Measurements from ENCODE around the gene TRIM36.

The TRIM36 gene, protein sequence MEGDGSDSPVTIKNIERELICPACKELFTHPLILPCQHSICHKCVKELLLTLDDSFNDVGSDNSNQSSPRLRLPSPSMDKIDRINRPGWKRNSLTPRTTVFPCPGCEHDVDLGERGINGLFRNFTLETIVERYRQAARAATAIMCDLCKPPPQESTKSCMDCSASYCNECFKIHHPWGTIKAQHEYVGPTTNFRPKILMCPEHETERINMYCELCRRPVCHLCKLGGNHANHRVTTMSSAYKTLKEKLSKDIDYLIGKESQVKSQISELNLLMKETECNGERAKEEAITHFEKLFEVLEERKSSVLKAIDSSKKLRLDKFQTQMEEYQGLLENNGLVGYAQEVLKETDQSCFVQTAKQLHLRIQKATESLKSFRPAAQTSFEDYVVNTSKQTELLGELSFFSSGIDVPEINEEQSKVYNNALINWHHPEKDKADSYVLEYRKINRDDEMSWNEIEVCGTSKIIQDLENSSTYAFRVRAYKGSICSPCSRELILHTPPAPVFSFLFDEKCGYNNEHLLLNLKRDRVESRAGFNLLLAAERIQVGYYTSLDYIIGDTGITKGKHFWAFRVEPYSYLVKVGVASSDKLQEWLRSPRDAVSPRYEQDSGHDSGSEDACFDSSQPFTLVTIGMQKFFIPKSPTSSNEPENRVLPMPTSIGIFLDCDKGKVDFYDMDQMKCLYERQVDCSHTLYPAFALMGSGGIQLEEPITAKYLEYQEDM

DNA sequence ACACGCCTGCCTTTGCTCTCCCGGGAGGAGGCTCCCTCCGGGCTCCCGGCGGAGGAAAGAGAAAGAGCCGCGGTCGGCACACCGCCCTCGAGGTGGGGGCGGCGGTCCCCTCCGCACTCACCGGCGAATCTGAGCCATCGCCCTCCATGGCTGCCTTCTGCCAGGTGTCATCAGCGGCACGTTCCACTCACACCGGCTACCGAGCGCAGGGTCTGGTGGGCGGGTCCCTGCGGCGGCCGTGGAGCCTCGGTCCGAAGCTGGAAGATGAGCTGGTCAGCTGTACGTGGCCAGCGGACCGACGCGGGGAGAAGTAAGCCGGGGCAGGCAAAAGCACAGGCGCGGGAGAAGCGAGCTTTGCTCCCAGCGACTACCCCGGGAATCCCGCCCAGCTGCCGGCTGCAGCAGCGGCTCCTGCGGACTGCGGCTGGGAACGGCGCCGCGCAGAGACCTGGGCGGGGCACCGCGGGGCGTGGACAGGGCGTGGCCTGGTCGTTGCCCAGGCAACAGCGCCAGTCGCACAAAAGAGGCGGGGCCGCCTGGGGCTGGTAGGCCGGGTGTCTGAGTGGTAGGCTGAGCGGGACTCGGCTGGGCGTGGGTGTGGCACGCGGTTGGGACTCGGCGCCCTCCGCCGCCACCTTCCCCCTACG, at the start of gene TRIM36:
TRIM36 (minus strand) TSS at position 422 of the 647 bp plus-strand sequence; CDS start at position 148, 274 bp downstream.
- DNase-seq = peak; percentile 82

DNA sequence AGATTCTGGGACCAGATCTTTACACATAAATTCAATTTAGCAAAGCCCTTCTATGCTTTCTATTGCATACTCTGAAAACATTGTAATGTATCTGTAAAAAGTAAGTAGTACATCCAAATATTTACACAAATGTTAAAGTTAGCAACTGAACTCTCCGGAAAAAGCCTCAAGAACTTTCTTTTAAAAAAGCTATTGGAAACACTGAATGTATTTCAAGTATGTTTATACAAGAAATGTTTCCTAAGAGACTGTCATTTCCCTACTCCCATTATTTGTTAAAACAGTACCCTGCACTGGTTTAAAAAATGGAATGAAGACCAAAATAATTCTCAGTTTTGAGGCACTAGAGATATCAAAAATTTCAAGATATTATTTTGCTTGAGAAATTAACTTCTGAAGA, 44.8 kb upstream of the TRIM36 start:
- DNase-seq = no peak

DNA sequence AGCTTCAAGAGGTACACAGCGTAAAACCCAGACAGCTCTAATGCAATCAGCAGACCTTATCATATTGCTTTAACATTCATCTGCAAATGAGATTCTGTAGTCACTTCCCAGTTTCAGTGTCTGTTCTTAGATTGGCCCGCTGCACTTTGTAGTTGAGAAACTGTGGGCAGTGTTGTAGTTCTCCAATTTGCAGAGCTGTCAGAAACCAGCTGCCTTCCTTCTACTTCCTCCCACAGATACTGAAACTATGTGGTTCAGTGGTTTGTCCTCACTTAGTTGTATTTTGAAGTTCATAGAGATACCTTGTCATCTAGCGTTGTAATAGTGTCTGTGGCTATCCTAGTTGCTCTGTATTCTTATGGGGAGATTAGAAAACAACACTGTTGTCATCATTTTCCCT, 39.6 kb upstream of the TRIM36 start:
- peak; percentile 0 for DNase-seq

DNA sequence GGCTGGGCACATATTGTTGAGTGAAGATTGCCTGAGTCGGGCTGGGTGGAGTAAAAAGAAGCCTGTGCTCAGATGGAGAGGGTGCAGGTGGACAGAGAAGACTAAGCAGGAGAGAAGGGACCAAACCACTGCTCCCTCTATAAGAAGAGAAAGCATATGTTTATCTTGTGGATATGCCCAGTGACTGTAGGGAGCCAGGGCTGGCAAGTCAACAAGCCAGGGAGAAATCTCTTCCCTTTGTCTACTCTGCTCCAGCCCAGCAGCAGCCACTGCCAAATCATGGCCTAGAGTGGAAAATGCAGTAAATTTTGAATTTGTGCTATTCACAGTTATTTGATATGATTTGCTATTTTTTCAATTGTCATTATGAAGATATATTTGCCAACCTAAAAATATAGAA, 33.2 kb upstream of the TRIM36 start:
- DNase-seq = no peak

DNA sequence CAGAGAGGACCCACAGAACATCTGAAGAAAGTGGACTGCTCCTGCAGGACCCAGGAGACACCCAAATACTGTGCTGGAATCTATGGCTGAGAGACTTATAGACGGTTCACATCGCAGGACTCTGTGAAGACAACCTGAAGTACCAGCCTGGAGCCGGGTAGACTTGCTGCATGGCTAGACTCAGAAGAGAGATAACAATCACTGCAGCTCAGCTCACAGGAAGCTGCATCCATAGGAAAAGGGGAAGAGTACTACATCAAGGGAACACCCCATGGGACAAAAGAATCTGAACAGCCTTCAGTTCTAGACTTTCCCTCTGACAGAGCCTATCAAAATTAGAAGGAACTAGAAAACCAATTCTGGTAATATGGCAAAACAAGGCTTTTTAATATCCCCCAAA, 26.5 kb upstream of the TRIM36 start:
- DNase-seq = no peak

DNA sequence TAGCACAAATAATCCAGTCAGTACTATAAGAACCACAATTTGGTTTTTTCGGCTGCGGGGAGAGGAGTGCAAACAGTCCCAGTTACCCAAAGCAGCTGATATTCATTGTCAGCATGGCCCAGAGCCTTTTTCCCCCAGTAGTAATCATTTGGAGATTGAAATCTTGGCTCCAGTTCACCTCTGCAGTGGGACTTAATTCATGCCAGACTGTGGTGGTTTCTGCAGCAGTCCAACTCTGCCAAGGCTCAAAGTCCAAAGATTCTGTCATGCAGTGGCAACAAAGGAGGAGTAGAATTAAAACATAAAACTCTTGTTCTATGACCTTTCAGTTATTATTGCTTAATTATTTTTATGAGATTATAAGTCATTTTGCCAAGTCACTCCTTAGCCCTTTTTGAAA, 25.0 kb upstream of the TRIM36 start:
- DNase-seq = no peak

DNA sequence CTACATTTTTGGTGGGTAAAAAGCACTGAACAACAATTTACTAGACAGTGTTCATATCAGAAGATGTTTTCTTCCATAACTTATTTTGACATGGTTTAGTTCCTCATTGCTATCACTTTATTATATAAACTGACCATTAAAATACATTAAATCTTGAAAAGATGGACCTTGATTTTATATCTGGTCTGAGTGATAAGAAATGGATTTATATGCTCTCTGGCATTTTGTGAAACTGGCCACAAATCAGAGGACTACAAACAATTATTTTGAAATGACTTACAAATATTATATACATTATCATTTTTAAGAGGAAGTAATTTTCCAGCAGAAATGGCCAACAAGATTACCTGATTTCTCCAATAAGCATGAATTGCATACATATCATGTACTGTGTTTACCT, 23.6 kb upstream of the TRIM36 start:
- DNase-seq = no peak

DNA sequence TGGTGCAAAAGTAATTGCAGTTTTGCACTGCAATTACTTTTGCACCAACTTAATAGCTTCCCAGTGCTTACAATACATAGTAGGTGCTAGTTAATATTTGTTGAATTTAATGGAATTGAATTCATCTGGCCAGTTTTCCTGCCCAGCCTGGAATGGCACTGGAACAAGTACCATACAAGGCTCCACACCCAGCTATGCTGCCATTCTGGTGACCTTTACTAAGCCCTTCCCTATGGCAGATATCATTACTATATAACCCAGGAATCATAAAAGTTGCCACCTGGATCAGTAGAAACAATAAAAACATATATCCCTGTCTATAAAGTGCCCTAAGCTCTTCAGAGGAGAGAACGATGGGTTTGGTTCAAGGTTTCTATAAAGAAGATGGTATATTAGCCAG, 22.4 kb upstream of the TRIM36 start:
- no peak for DNase-seq

DNA sequence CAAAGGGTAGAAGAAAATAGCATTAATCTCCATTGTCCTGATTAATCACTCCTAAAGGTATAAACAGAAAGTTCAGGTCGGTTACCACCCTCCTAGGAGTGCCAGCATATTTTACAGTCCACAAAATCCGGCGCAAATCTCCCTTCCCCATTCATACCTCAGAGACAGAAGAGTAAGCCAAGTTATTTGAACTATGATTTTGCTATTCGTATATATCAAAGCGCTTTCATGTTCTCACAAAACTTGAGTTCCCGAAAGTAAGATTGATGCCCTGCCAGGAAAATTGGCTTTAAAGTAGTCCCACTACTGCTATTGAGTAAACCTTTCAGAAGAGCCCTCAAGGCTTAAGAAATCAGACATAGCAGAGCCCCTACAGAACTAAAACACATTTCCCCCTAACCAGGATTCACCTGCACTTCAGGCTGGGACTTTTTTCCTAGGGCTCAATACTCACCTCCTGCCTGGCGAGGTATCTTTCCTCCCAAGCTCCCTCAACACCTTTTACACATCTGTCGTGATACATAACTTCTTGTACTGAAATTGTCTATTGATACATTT, 21.8 kb upstream of the TRIM36 start:
- no peak for DNase-seq

DNA sequence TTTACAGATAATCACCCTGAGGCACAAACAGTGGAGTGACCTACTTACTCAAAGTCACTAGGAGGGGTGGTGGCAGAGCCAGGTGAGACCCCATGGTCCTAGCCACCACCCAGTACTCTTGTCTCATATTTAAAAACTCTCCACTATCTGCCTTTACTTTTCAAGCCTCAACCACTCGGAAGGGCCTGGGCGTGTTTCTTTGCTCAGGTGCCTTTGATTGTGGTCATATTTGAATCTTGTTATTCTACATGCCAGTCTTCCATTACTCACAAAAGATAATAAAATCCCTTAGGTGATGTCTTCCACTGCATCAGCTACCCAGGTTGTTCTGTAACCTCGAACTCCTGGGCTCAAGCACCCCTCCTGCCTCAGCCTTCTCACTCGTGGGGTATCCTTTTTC, 20.7 kb upstream of the TRIM36 start:
- no peak for DNase-seq

DNA sequence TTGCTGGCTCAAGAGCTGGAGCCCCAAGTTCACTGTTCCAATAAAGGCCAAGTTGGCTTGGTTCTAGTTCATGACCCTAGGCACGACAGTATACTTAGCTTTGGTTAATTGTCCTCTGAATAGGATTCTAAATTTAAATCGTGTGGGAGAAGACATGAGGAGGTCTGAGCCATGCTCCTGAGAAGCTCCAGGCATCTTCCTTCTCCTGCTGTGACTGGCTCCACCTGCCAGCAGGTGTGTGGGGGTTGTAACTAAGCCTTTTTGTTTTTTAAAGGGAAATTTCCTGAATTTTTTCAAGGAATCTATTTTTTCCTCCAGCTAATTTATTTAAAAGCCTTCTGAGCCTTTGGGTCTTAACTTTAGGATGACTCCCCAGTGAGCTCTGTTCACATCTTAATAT, 20.2 kb upstream of the TRIM36 start:
- no peak for DNase-seq

DNA sequence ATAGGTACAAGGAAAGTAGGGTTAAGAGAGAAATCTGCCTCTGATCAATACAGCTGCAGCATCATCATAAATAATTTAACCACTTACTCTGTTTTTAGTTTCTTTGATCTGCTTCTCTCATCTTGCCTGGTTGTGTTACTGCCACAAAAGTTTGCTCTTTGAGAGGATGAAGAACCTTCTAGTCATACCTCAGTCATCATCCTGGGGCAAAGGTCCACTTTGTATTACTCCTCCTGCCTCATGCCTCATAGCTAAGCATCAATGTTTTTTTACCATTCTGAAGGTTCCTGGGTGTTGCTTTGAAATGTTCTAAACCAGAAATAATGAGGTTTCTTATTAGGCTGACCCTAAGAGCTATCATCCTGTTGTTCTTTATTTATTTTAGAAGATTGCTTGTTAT, 17.1 kb upstream of the TRIM36 start:
- no peak for DNase-seq

DNA sequence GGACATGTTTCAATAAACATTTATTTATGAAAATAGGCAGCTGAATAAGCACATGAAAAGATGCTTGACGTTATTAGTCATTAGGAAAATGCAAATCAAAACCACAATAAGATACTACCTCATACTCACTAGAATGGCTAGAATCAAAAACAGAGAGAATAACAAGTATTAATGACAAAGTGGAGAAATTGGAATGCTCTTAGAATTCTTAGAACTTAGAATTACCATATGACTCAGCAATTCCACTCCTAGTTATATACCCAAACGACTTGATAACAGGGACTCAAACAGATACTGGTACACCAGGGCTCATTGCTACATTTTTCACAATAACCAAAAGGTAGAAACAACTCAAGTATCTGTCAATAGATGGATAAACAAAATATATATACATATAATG, 15.1 kb upstream of the TRIM36 start:
- no peak for DNase-seq

DNA sequence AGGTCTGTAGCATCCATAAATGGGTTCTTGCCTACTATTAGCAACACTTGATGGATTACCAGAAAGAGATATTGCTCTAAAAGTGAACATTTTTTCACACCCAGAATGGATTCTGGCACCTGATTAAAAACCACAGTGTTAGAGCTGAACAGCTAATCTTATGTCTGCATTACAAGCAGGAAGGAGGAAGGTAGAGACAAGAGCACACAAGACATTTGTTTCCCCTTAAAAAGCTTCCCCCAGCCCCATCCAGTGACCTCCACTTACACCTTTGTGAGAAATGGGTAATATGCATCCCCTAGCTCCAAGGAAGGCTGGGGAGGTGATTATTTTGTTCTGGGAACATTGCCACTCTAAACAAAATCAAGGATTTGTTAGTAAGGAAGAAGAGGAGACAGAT, 12.0 kb upstream of the TRIM36 start:
- no peak for DNase-seq

DNA sequence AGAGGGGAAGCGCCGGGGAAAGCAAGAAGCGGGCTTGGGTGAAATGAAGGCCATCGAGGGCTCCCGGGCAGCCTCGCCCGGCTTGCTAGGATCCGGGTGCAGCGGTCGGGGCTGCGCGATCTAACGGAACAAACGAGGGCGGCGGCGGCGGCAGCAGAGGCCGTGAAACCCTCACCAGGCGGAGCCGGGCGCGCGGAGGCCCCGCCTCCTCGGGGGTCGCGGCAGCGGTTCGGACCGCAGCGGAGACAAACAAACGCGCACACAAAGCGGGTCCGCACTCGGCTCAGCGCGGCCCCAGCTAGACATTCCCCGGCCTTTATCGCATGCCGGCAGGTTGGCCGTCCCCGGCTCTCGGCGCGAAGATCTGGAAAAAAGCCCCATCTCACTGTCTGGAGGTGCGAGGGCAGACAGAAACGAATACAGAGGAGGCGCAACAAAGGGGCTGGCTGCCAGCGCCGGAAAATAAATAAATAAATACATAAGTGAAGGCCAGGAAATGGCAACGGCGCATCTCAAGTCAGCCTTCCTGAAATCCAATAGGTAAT, 10.5 kb upstream of the TRIM36 start:
- DNase-seq = no peak

DNA sequence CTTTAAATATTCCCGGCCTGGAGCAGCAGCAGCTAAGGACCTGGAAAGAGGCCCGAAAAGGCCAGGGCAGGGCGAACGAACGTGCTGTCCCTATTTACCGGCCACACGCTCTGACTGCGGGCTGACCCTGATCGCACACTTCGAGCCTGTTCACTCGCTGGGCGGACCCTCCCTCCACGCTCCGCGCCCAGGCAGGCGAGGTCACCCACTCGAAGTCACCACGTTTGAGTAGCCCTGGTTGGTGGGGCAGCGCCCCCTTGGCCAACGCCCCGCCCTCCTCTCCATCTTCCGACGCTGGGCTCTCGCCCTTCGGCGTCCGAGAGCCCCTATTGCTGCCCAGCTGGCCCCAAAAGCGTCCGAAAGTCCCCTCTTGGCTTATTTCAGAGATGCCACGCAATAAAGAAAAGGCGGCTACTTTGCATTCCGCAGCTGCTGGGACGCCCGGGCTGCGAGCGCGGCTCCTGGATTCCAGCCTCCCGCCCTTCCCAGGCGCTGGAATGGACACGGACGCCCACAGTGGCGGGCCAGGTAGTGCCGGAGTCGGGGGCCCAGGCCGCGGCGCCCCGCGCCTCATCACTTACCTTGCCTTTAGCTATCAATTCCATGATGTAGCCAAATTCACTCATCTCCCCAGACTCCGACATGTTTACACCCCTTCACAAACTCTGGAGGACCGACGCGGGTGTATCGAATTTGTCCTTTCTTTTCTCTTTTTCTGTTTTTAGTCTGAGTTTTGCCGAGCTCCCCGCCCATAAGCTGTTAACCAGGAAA, 9.9 kb upstream of the TRIM36 start:
- DNase-seq = no peak

DNA sequence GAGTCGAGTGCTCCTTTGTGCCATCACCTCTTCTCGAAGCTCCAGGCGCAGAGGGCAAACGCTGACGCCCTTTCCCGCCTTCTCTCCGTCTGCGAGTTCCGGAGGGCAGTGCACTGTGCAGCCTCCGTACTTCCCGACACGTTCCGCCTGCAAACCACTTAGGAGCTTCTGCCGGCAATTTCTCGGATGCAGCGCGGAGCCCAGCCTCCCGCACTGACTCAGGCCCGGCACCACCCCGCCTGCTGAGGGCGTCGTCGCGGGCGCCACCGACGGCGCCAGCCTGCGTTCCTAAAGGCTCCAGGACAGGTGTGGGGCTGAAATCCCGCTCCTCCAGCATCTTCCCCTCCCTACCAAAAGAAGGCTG, 9.3 kb upstream of the TRIM36 start:
- no peak for DNase-seq

DNA sequence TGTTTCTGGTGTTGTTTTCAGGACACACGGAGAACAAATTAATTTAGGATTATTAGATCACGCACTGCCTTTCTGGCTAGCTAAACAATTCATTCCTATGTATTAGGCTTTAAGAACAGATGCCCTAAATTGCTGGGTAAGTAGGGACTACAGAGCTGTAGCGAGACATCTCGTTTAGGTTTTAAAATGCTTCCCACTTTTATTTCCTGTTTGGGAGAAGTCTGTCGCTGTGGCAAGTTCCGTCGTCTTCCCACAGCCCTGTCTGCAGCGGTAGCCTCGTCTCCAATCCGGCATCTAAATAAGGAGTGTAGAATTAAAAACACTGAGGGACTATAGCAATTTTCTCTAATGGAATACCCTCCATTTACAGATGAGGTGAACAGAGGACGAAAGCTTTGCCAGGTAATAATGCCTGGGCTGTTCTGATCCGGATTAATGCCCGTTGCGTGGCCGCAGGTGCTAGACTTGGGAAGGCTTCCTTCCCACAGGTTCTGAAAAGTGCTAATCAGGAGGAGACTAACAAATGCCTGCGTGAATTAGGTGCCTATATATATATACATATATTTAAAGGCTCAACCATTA, 1.3 kb upstream of the TRIM36 start:
- no peak for DNase-seq

DNA sequence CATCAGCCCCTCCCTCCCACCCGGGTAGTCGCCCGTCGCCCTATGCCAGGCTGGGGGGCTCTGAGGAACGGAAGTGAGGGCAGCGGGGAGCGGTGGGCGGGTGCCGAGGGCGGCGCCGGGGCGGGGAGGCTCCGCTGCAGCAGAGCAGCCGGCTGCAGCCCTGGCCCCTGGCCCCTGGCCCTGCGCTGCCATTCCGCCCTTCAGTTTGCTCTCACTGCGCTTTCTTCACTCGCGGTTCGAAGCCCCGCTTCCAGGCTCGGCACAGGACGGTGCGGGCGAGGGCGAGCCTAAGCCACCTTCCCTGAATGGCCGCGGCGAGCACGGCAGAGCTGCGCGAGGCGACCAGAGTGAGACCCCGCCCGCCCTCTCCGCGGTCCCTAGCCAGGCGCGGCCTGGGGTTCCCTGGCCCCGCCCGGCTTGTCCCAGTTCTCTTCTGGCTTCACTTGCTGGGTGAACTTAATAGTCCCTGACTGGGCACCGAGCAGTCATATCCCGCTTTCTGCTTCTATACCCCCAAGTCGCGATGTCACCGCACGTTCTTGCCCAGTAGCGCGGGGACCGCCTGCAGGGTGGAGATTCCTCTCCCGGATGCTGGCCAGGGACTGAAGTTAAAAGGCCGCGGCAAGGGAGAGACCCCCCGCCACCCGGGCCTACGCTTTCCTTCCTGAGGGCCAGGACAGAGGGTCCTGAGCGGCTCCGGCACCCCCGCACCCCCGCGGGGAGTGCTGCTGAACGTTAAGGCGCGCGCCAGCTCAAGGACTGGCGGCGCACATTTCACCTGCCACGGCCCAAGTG, 623 bp upstream of the TRIM36 start:
- DNase-seq = no peak

DNA sequence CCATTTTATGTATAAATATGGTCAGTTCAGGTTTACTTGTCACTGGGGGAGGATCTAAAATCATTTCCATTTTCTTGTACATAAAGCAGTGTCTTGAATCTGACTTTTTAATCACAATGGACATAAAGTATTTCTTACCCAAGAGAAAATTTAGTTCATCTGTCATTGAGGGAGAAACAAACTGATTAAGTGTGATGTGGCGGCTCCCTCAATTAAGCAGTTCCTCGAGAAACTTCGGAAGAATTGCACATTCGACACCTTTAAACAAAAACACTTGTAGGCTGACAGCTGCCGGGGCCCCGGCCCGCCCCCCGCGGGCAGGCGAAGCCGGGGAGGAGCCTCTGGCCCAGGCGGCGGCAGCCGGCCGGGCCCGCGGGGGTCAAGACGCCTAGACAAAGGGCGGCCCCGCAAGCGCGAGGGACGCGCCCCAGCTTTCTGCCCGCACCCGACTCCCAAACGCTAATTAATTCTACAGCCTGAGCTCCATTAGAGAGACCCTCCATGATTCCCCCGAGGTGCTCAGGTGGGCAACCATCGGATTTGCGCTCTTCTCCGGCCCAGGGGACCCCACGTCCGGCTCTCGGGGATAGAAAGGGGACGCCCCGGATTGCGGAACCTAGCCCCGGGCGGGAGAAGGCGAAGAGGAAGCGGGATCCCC, 750 bp downstream of the TRIM36 start:
- no peak for DNase-seq

Data from activated CD4-positive, alpha-beta T cell treated with anti-CD3 and anti-CD28 coated beads, Interleukin-2, amount 50 U/mL, for 1 hour (primary cell).